Daoy (cell line): ENCODE results near the gene INSM1. TPM values are rescaled to one million over a fixed set of nuclear protein-coding genes. Genes with fewer than 3 reads are reported as not detected.
"Not testable (repeated sequence)": the region's sequence is repeated elsewhere in the genome, so short reads cannot be mapped to it uniquely, and the experiment has no call there.

Source experiments
- DNase-seq: peaks from one replicate; pipeline ENCODE4 v3.0.0-alpha.2; 2015; ENCODE audit warnings: low read depth
- total RNA-seq: library from RNA; depleted of rRNA; stranded (reverse); fragments of >200 nt; shearing (Covaris generic); gene quantifications from 2 replicates; pipeline ENCODE4 v1.2.3, GENCODE V29; 2014; rRNA removed

Gene INSM1
- not detected in 2 replicates for total RNA-seq

GRCh38 chr20:20367575-20368417, at the start of gene INSM1:
Gene INSM1 (plus strand): TSS chr20:20368104. CDS start chr20:20368268, 164 bp downstream.
- DNase-seq, result no peak

- no peak for DNase-seq
Observed at GRCh38 chr20:20318365-20319161, 49.3 kb upstream of the INSM1 start.

GRCh38 chr20:20321134-20321533, 46.8 kb upstream of the INSM1 start:
- DNase-seq, result no peak

- no peak for DNase-seq
Observed at GRCh38 chr20:20321917-20322316, 46.0 kb upstream of the INSM1 start.

GRCh38 chr20:20322912-20323311, 45.0 kb upstream of the INSM1 start:
- no peak for DNase-seq

- peak; percentile 31 for DNase-seq
Observed at GRCh38 chr20:20327746-20328145, 40.2 kb upstream of the INSM1 start.

- DNase-seq, result no peak
Observed at GRCh38 chr20:20329564-20329963, 38.3 kb upstream of the INSM1 start.

GRCh38 chr20:20331156-20331555, 36.7 kb upstream of the INSM1 start:
- DNase-seq, result no peak

- DNase-seq, result no peak
Observed at GRCh38 chr20:20331817-20332216, 36.1 kb upstream of the INSM1 start.

- no peak for DNase-seq
Observed at GRCh38 chr20:20333866-20334265, 34.0 kb upstream of the INSM1 start.

- DNase-seq, result no peak
Observed at GRCh38 chr20:20334489-20334888, 33.4 kb upstream of the INSM1 start.

GRCh38 chr20:20338133-20338730, 29.7 kb upstream of the INSM1 start:
- no peak for DNase-seq

- DNase-seq, result no peak
Observed at GRCh38 chr20:20340443-20340842, 27.5 kb upstream of the INSM1 start.

- no peak for DNase-seq
Observed at GRCh38 chr20:20341371-20341770, 26.5 kb upstream of the INSM1 start.

GRCh38 chr20:20342066-20342465, 25.8 kb upstream of the INSM1 start:
- DNase-seq, result no peak

- DNase-seq, result peak; percentile 9
Observed at GRCh38 chr20:20343932-20344331, 24.0 kb upstream of the INSM1 start.

GRCh38 chr20:20344476-20344875, 23.4 kb upstream of the INSM1 start:
- DNase-seq, result no peak

GRCh38 chr20:20353576-20353975, 14.3 kb upstream of the INSM1 start:
- no peak for DNase-seq

GRCh38 chr20:20355503-20355902, 12.4 kb upstream of the INSM1 start:
- DNase-seq, result not testable (repeated sequence)

GRCh38 chr20:20358801-20359200, 9.1 kb upstream of the INSM1 start:
- DNase-seq, result no peak

- DNase-seq, result no peak
Observed at GRCh38 chr20:20359628-20360027, 8.3 kb upstream of the INSM1 start.

GRCh38 chr20:20360464-20360863, 7.4 kb upstream of the INSM1 start:
- peak; percentile 57 for DNase-seq
